GM21619 (cell line): ENCODE data around the gene LMAN2.

Experiments
- ATAC-seq: cut with Tn5 transposase; IDR thresholded peaks from one replicate; pipeline ENCODE4 v1.9.1; 2021; ENCODE audit not compliant: unreplicated experiment

LMAN2 gene

DNA sequence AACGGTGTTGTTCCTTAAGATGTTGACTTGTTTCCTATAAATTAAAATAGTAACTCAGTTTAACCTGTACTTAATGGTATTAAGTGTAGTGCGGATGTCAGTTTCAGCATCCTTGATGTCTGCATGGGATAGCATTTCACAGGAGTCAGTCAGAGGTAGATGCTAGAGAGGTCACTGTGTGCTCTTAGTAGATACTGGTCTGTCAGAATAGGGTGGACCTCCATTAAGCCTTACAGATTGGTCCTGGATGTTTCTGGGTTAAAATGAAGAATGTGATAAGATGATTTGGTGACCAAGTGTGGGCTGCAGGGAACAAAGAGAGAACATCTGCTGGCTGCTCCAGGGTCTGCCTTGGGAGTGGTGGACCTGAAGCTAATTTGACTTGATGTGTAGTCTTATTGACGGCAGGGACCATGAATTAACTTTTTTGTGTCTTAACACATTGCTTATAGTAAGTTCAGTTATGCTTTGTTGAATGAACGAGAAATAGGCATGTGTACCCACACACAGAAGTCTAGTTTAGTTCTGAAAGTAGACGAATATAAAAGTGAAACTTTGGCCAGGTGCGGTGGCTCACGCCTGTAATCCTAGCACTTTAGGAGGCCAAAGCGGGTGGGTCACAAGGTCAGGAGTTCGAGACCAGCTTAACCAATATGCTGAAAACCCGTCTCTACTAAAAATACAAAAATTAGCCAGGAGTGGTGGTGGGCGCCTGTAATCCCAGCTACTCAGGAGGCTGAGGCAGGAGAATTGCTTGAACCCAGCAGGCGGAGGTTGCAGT lies 60.5 kb downstream of the LMAN2 start:
- peak; percentile 69 for ATAC-seq

DNA sequence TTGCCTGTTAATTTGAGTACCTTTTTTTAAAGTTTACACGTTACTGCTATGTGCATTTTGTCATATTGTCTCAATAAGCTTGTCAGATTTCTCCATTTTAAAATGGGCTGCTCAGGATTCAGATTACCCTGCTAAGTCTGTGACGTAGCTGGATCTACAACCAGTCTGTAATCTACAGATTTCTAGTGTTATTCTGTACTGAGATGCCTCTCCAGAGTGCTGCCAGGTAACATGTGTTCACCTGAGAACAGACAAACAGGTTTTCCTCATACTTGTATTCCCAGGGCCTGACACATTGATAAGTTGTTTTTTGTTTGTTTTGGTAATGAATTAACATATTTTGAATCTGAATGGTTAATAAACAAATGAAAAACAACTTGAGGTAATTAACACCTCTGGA lies 63.3 kb downstream of the LMAN2 start:
- no peak for ATAC-seq
